ENCODE data around the gene PANK1.

Gene PANK1

GRCh38 chr10:89613582-89613981 is 31.5 kb downstream of the PANK1 start:
- Histone ChIP-seq H3K27me3 (ENCODE audit: control insufficient read depth, insufficient read depth, low read length) (no peaks in the 10 kb centered on the region), H3K36me3 (ENCODE audit: control insufficient read depth, low read depth, low read length) (peaks cover 31% of the 10 kb centered on the region), H3K4me3 (ENCODE audit: low read length) (no peak overlapping the region), H3K4me1 (ENCODE audit: control insufficient read depth, low read depth, low read length) (peaks cover 4% of the 10 kb centered on the region), H3K27ac (ENCODE audit: low read length) (no peak overlapping the region), H3K9ac (ENCODE audit: low read length) (no peak overlapping the region), H3K9me3 (ENCODE audit: control insufficient read depth, low read depth, low read length) (no peaks in the 10 kb centered on the region)

- H3K9ac ChIP-seq (ENCODE audit: low read length), result no peak overlapping the region
- H3K27ac ChIP-seq (ENCODE audit: low read length), result no peak overlapping the region
- H3K9me3 ChIP-seq (ENCODE audit: control insufficient read depth, low read depth, low read length), result no peaks in the 10 kb centered on the region
- H3K36me3 ChIP-seq (ENCODE audit: control insufficient read depth, low read depth, low read length), result peaks cover 47% of the 10 kb centered on the region
- peaks cover 4% of the 10 kb centered on the region for H3K4me1 ChIP-seq (ENCODE audit: control insufficient read depth, low read depth, low read length)
- H3K27me3 ChIP-seq (ENCODE audit: control insufficient read depth, insufficient read depth, low read length), result no peaks in the 10 kb centered on the region
- no peak overlapping the region for H3K4me3 ChIP-seq (ENCODE audit: low read length)
Observed at GRCh38 chr10:89611282-89611681, 33.8 kb downstream of the PANK1 start.

GRCh38 chr10:89609833-89610346 is 35.2 kb downstream of the PANK1 start:
- H3K27ac ChIP-seq (ENCODE audit: low read length), result no peak overlapping the region
- H3K4me1 ChIP-seq (ENCODE audit: control insufficient read depth, low read depth, low read length), result peaks cover 4% of the 10 kb centered on the region
- H3K9ac ChIP-seq (ENCODE audit: low read length), result no peak overlapping the region
- no peaks in the 10 kb centered on the region for H3K27me3 ChIP-seq (ENCODE audit: control insufficient read depth, insufficient read depth, low read length)
- H3K36me3 ChIP-seq (ENCODE audit: control insufficient read depth, low read depth, low read length), result peaks cover 47% of the 10 kb centered on the region
- H3K9me3 ChIP-seq (ENCODE audit: control insufficient read depth, low read depth, low read length), result no peaks in the 10 kb centered on the region
- no peak overlapping the region for H3K4me3 ChIP-seq (ENCODE audit: low read length)

- no peak overlapping the region for H3K9ac ChIP-seq (ENCODE audit: low read length)
- H3K27me3 ChIP-seq (ENCODE audit: control insufficient read depth, insufficient read depth, low read length), result no peaks in the 10 kb centered on the region
- peaks cover 30% of the 10 kb centered on the region for H3K36me3 ChIP-seq (ENCODE audit: control insufficient read depth, low read depth, low read length)
- no peaks in the 10 kb centered on the region for H3K4me1 ChIP-seq (ENCODE audit: control insufficient read depth, low read depth, low read length)
- H3K9me3 ChIP-seq (ENCODE audit: control insufficient read depth, low read depth, low read length), result no peaks in the 10 kb centered on the region
- H3K4me3 ChIP-seq (ENCODE audit: low read length), result no peak overlapping the region
- no peak overlapping the region for H3K27ac ChIP-seq (ENCODE audit: low read length)
Observed at GRCh38 chr10:89604200-89604599, 40.8 kb downstream of the PANK1 start.

GRCh38 chr10:89602919-89603318 is 42.1 kb downstream of the PANK1 start:
- Histone ChIP-seq H3K4me1 (ENCODE audit: control insufficient read depth, low read depth, low read length) (no peaks in the 10 kb centered on the region), H3K9ac (ENCODE audit: low read length) (no peak overlapping the region), H3K4me3 (ENCODE audit: low read length) (no peak overlapping the region), H3K36me3 (ENCODE audit: control insufficient read depth, low read depth, low read length) (peaks cover 35% of the 10 kb centered on the region), H3K9me3 (ENCODE audit: control insufficient read depth, low read depth, low read length) (no peaks in the 10 kb centered on the region), H3K27ac (ENCODE audit: low read length) (no peak overlapping the region), H3K27me3 (ENCODE audit: control insufficient read depth, insufficient read depth, low read length) (no peaks in the 10 kb centered on the region)

GRCh38 chr10:89601728-89602361 is 43.2 kb downstream of the PANK1 start:
- Histone ChIP-seq H3K27me3 (ENCODE audit: control insufficient read depth, insufficient read depth, low read length) (no peaks in the 10 kb centered on the region), H3K4me1 (ENCODE audit: control insufficient read depth, low read depth, low read length) (no peaks in the 10 kb centered on the region), H3K27ac (ENCODE audit: low read length) (no peak overlapping the region), H3K9ac (ENCODE audit: low read length) (no peak overlapping the region), H3K36me3 (ENCODE audit: control insufficient read depth, low read depth, low read length) (peaks cover 32% of the 10 kb centered on the region), H3K4me3 (ENCODE audit: low read length) (no peak overlapping the region), H3K9me3 (ENCODE audit: control insufficient read depth, low read depth, low read length) (no peaks in the 10 kb centered on the region)

- Histone ChIP-seq H3K4me1 (ENCODE audit: control insufficient read depth, low read depth, low read length) (no peaks in the 10 kb centered on the region), H3K4me3 (ENCODE audit: low read length) (no peak overlapping the region), H3K27ac (ENCODE audit: low read length) (no peak overlapping the region), H3K36me3 (ENCODE audit: control insufficient read depth, low read depth, low read length) (peaks cover 27% of the 10 kb centered on the region), H3K9ac (ENCODE audit: low read length) (no peak overlapping the region), H3K27me3 (ENCODE audit: control insufficient read depth, insufficient read depth, low read length) (no peaks in the 10 kb centered on the region), H3K9me3 (ENCODE audit: control insufficient read depth, low read depth, low read length) (no peaks in the 10 kb centered on the region)
Observed at GRCh38 chr10:89600041-89600440, 45.0 kb downstream of the PANK1 start.

GRCh38 chr10:89593043-89593442 is 52.0 kb downstream of the PANK1 start:
- no peaks in the 10 kb centered on the region for H3K9me3 ChIP-seq (ENCODE audit: control insufficient read depth, low read depth, low read length)
- no peak overlapping the region for H3K27ac ChIP-seq (ENCODE audit: low read length)
- no peaks in the 10 kb centered on the region for H3K27me3 ChIP-seq (ENCODE audit: control insufficient read depth, insufficient read depth, low read length)
- peaks cover 54% of the 10 kb centered on the region for H3K36me3 ChIP-seq (ENCODE audit: control insufficient read depth, low read depth, low read length)
- no peak overlapping the region for H3K9ac ChIP-seq (ENCODE audit: low read length)
- no peak overlapping the region for H3K4me3 ChIP-seq (ENCODE audit: low read length)
- no peaks in the 10 kb centered on the region for H3K4me1 ChIP-seq (ENCODE audit: control insufficient read depth, low read depth, low read length)

- Histone ChIP-seq H3K27ac (ENCODE audit: low read length) (no peak overlapping the region), H3K4me3 (ENCODE audit: low read length) (no peak overlapping the region), H3K36me3 (ENCODE audit: control insufficient read depth, low read depth, low read length) (peaks cover 53% of the 10 kb centered on the region), H3K4me1 (ENCODE audit: control insufficient read depth, low read depth, low read length) (no peaks in the 10 kb centered on the region), H3K9me3 (ENCODE audit: control insufficient read depth, low read depth, low read length) (no peaks in the 10 kb centered on the region), H3K9ac (ENCODE audit: low read length) (no peak overlapping the region), H3K27me3 (ENCODE audit: control insufficient read depth, insufficient read depth, low read length) (no peaks in the 10 kb centered on the region)
Observed at GRCh38 chr10:89592539-89592938, 52.5 kb downstream of the PANK1 start.

- H3K4me3 ChIP-seq (ENCODE audit: low read length), result no peak overlapping the region
- peaks cover 50% of the 10 kb centered on the region for H3K36me3 ChIP-seq (ENCODE audit: control insufficient read depth, low read depth, low read length)
- no peaks in the 10 kb centered on the region for H3K27me3 ChIP-seq (ENCODE audit: control insufficient read depth, insufficient read depth, low read length)
- H3K9me3 ChIP-seq (ENCODE audit: control insufficient read depth, low read depth, low read length), result no peaks in the 10 kb centered on the region
- no peak overlapping the region for H3K9ac ChIP-seq (ENCODE audit: low read length)
- H3K27ac ChIP-seq (ENCODE audit: low read length), result no peak overlapping the region
- no peaks in the 10 kb centered on the region for H3K4me1 ChIP-seq (ENCODE audit: control insufficient read depth, low read depth, low read length)
Observed at GRCh38 chr10:89591796-89592271, 53.2 kb downstream of the PANK1 start.

- Histone ChIP-seq H3K4me3 (ENCODE audit: low read length) (no peak overlapping the region), H3K27ac (ENCODE audit: low read length) (no peak overlapping the region), H3K36me3 (ENCODE audit: control insufficient read depth, low read depth, low read length) (peaks cover 50% of the 10 kb centered on the region), H3K9ac (ENCODE audit: low read length) (no peak overlapping the region), H3K4me1 (ENCODE audit: control insufficient read depth, low read depth, low read length) (no peaks in the 10 kb centered on the region), H3K9me3 (ENCODE audit: control insufficient read depth, low read depth, low read length) (no peaks in the 10 kb centered on the region), H3K27me3 (ENCODE audit: control insufficient read depth, insufficient read depth, low read length) (no peaks in the 10 kb centered on the region)
Observed at GRCh38 chr10:89591111-89591795, 53.8 kb downstream of the PANK1 start.

GRCh38 chr10:89590326-89590725 is 54.7 kb downstream of the PANK1 start:
- no peaks in the 10 kb centered on the region for H3K9me3 ChIP-seq (ENCODE audit: control insufficient read depth, low read depth, low read length)
- H3K9ac ChIP-seq (ENCODE audit: low read length), result no peak overlapping the region
- H3K4me3 ChIP-seq (ENCODE audit: low read length), result no peak overlapping the region
- H3K36me3 ChIP-seq (ENCODE audit: control insufficient read depth, low read depth, low read length), result peaks cover 50% of the 10 kb centered on the region
- H3K4me1 ChIP-seq (ENCODE audit: control insufficient read depth, low read depth, low read length), result no peaks in the 10 kb centered on the region
- H3K27ac ChIP-seq (ENCODE audit: low read length), result no peak overlapping the region
- H3K27me3 ChIP-seq (ENCODE audit: control insufficient read depth, insufficient read depth, low read length), result no peaks in the 10 kb centered on the region

Measured in iPS-18a (cell line).